HG02981 (cell line): Measurements from ENCODE around the gene NID1.
"Not testable (repeated sequence)": the region's sequence is repeated elsewhere in the genome, so short reads cannot be mapped to it uniquely, and the experiment has no call there.

Experiments
- ATAC-seq: cut with Tn5 transposase; IDR thresholded peaks from one replicate; pipeline ENCODE4 v1.9.1; 2021; ENCODE audit warnings: mild to moderate bottlenecking, moderate library complexity; ENCODE audit not compliant: unreplicated experiment

The NID1 gene

GRCh38 chr1:236096660-236097482 is 32.0 kb upstream of the NID1 start:
- peak; percentile 80 for ATAC-seq

GRCh38 chr1:236095705-236096520 is 31.0 kb upstream of the NID1 start:
- ATAC-seq = no peak

GRCh38 chr1:236092899-236093298 is 28.0 kb upstream of the NID1 start:
- no peak for ATAC-seq

GRCh38 chr1:236091933-236092318 is 27.0 kb upstream of the NID1 start:
- ATAC-seq = no peak

GRCh38 chr1:236090741-236091147 is 25.9 kb upstream of the NID1 start:
- no peak for ATAC-seq

GRCh38 chr1:236089046-236089773 is 24.3 kb upstream of the NID1 start:
- ATAC-seq = no peak

GRCh38 chr1:236086537-236086936 is 21.6 kb upstream of the NID1 start:
- ATAC-seq = no peak

- no peak for ATAC-seq
Observed at GRCh38 chr1:236085545-236086159, 20.8 kb upstream of the NID1 start.

- no peak for ATAC-seq
Observed at GRCh38 chr1:236084386-236084730, 19.5 kb upstream of the NID1 start.

GRCh38 chr1:236083650-236084385 is 18.9 kb upstream of the NID1 start:
- no peak for ATAC-seq

- no peak for ATAC-seq
Observed at GRCh38 chr1:236082526-236082925, 17.6 kb upstream of the NID1 start.

GRCh38 chr1:236081546-236082227 is 16.8 kb upstream of the NID1 start:
- no peak for ATAC-seq

- no peak for ATAC-seq
Observed at GRCh38 chr1:236079703-236080102, 14.8 kb upstream of the NID1 start.

- ATAC-seq = no peak
Observed at GRCh38 chr1:236078993-236079392, 14.1 kb upstream of the NID1 start.

- not testable (repeated sequence) for ATAC-seq
Observed at GRCh38 chr1:236078077-236078476, 13.2 kb upstream of the NID1 start.

- no peak for ATAC-seq
Observed at GRCh38 chr1:236075848-236076247, 11.0 kb upstream of the NID1 start.

- ATAC-seq = no peak
Observed at GRCh38 chr1:236073307-236073897, 8.5 kb upstream of the NID1 start.

- ATAC-seq = no peak
Observed at GRCh38 chr1:236072001-236072400, 7.1 kb upstream of the NID1 start.

GRCh38 chr1:236070753-236071152 is 5.9 kb upstream of the NID1 start:
- no peak for ATAC-seq
